CD8-positive, alpha-beta memory T cell (primary cell): Measurements from ENCODE around the gene ALPL. TPM values are rescaled to one million over a fixed set of nuclear protein-coding genes. Genes with fewer than 3 reads are reported as not detected.

Experiments used
- CTCF ChIA-PET: fragments of 350-600 bp; sonication (Branson Sonifier 250); formaldehyde crosslinking; loops from one replicate; lab custom pipeline; 2021; ENCODE audit warnings: antibody characterized with exemption; lab: Charles Lee
- POLR2A ChIA-PET: fragments of 350-600 bp; sonication (Branson Sonifier 250); formaldehyde crosslinking; loops from one replicate; lab custom pipeline; 2021; ENCODE audit warnings: antibody characterized with exemption; lab: Charles Lee
- DNase-seq, 5 donors: peaks; one replicate each; pipeline versions ENCODE4 v3.0.0 to v3.0.0-alpha.2; 2020 to 2022; ENCODE audit warnings: mixed read lengths in 1 of 5
- H3K27ac ChIP-seq: one replicate; pipeline ENCODE4 v1.7.0; 2013; ENCODE audit warnings: low read depth, mild to moderate bottlenecking, low read length, moderate library complexity
- H3K27me3 ChIP-seq: 2 replicates; pipeline ENCODE4 v1.7.0; 2013; ENCODE audit warnings: low read length, mild to moderate bottlenecking; ENCODE audit not compliant: insufficient read depth, poor library complexity, severe bottlenecking
- H3K36me3 ChIP-seq: 2 replicates; pipeline ENCODE4 v1.7.0; 2013; ENCODE audit warnings: mild to moderate bottlenecking, low read length, moderate library complexity; ENCODE audit not compliant: insufficient read depth
- H3K4me1 ChIP-seq: 2 replicates; pipeline ENCODE4 v1.7.0; 2013; ENCODE audit warnings: mild to moderate bottlenecking, low read length, moderate library complexity; ENCODE audit not compliant: insufficient read depth
- H3K4me3 ChIP-seq: 2 replicates; pipeline ENCODE4 v1.7.0; 2013; ENCODE audit warnings: mild to moderate bottlenecking, low read length
- H3K9me3 ChIP-seq: 2 replicates; pipeline ENCODE4 v1.7.0; 2013; ENCODE audit warnings: mild to moderate bottlenecking, low read length
- H3K27ac Mint-ChIP-seq, 8 donors: one replicate each; pipeline ENCODE4 v1.8.0; 2020 to 2021; ENCODE audit warnings: mixed read lengths in 8 of 8, mild to moderate bottlenecking in 6 of 8, inconsistent platforms in 3 of 8, moderate library complexity in 3 of 8
- H3K27me3 Mint-ChIP-seq, 2 donors: one replicate each; pipeline ENCODE4 v1.8.0; 2020 to 2021; ENCODE audit warnings: mixed read lengths in 2 of 2, mild to moderate bottlenecking in 1 of 2, moderate library complexity in 1 of 2
- H3K36me3 Mint-ChIP-seq, 3 donors: one replicate each; pipeline ENCODE4 v1.8.0; 2020 to 2021; ENCODE audit warnings: mixed read lengths in 3 of 3, inconsistent platforms in 1 of 3, mild to moderate bottlenecking in 1 of 3
- H3K4me1 Mint-ChIP-seq, 3 donors: one replicate each; pipeline ENCODE4 v1.8.0; 2020 to 2021; ENCODE audit warnings: mixed read lengths in 3 of 3, inconsistent platforms in 1 of 3, mild to moderate bottlenecking in 1 of 3
- H3K4me3 Mint-ChIP-seq, 7 donors: one replicate each; pipeline ENCODE4 v1.8.0; 2020 to 2021; ENCODE audit warnings: mixed read lengths in 7 of 7, mild to moderate bottlenecking in 6 of 7, moderate library complexity in 4 of 7, inconsistent platforms in 2 of 7
- H3K9me3 Mint-ChIP-seq, 5 donors: one replicate each; pipeline ENCODE4 v1.8.0; 2020 to 2022; ENCODE audit warnings: mixed read lengths in 5 of 5, mild to moderate bottlenecking in 3 of 5, moderate library complexity in 2 of 5, inconsistent platforms in 1 of 5
- polyA plus RNA-seq: library from polyadenylated mRNA; unstranded; fragments of 300-500 nt; fragmentation: Illumina TruSeq; gene quantifications from one replicate; pipeline ENCODE4 v1.2.3, GENCODE V29; 2021
- total RNA-seq, 2 experiments: library from RNA; stranded (reverse); gene quantifications; one replicate each; pipeline ENCODE4 v1.2.3, GENCODE V29; 2021

Gene ALPL
- total and polyA plus RNA-seq, 3 experiments from 2014 or later: not detected

GRCh38 chr1:21537932-21538630 is 28.9 kb downstream of the ALPL start:
- H3K4me1 Mint-ChIP-seq: no peaks in the 10 kb centered on the region
- Histone ChIP-seq H3K4me1 (no peaks in the 10 kb centered on the region), H3K27ac (no peak overlapping the region), H3K36me3 (no peaks in the 10 kb centered on the region), H3K9me3 (no peaks in the 10 kb centered on the region), H3K27me3 (peaks cover 4% of the 10 kb centered on the region), H3K4me3 (no peak overlapping the region)
- no peaks in the 10 kb centered on the region for H3K9me3 Mint-ChIP-seq
- DNase-seq: peak in 1 of 5 donors; percentile 38
- H3K36me3 Mint-ChIP-seq: no peaks in the 10 kb centered on the region
- no peak overlapping the region for H3K27ac Mint-ChIP-seq
- H3K27me3 Mint-ChIP-seq: peaks cover 17 to 38% of the 10 kb centered on the region in 2 donors
- no peak overlapping the region for H3K4me3 Mint-ChIP-seq
- ChIA-PET POLR2A (no interaction called here), CTCF (no interaction called here)

- no peaks in the 10 kb centered on the region for H3K4me1 Mint-ChIP-seq
- Histone ChIP-seq H3K36me3 (no peaks in the 10 kb centered on the region), H3K4me3 (no peak overlapping the region), H3K27ac (no peak overlapping the region), H3K4me1 (no peaks in the 10 kb centered on the region), H3K9me3 (no peaks in the 10 kb centered on the region), H3K27me3 (peaks cover 4% of the 10 kb centered on the region)
- H3K27ac Mint-ChIP-seq: no peak overlapping the region
- DNase-seq: peak in 1 of 5 donors; percentile 31
- H3K4me3 Mint-ChIP-seq: no peak overlapping the region
- ChIA-PET POLR2A (interaction anchor here (0.7 kb wide), 1 partner anchor 8 kb away, joined by 6 read pairs; no protein-coding TSS in a partner anchor), CTCF (interaction anchor here (1.3 kb wide), 1 partner anchor 16 kb away, joined by 3 read pairs; no protein-coding TSS in a partner anchor)
- H3K9me3 Mint-ChIP-seq: no peaks in the 10 kb centered on the region
- peaks cover 14 to 35% of the 10 kb centered on the region in 2 donors for H3K27me3 Mint-ChIP-seq
- H3K36me3 Mint-ChIP-seq: no peaks in the 10 kb centered on the region
Measured at GRCh38 chr1:21539933-21540332, 30.7 kb downstream of the ALPL start.

GRCh38 chr1:21541329-21541728 is 32.1 kb downstream of the ALPL start:
- no peak overlapping the region for H3K27ac Mint-ChIP-seq
- no peaks in the 10 kb centered on the region for H3K9me3 Mint-ChIP-seq
- no peaks in the 10 kb centered on the region for H3K4me1 Mint-ChIP-seq
- no peaks in the 10 kb centered on the region for H3K9me3 ChIP-seq
- no peaks in the 10 kb centered on the region for H3K4me1 ChIP-seq
- no peak overlapping the region for H3K4me3 ChIP-seq
- CTCF ChIA-PET: interaction anchor here (1.3 kb wide), 1 partner anchor 9 kb away, joined by 3 read pairs; no protein-coding TSS in a partner anchor
- H3K27ac ChIP-seq: no peak overlapping the region
- H3K36me3 ChIP-seq: no peaks in the 10 kb centered on the region
- H3K27me3 ChIP-seq: peaks cover 4% of the 10 kb centered on the region
- peaks cover 9 to 35% of the 10 kb centered on the region in 2 donors for H3K27me3 Mint-ChIP-seq
- no peak overlapping the region for H3K4me3 Mint-ChIP-seq
- H3K36me3 Mint-ChIP-seq: no peaks in the 10 kb centered on the region
- no peak for DNase-seq
- POLR2A ChIA-PET: no interaction called here

- H3K4me1 Mint-ChIP-seq: no peaks in the 10 kb centered on the region
- no peaks in the 10 kb centered on the region for H3K36me3 ChIP-seq
- CTCF ChIA-PET: interaction anchor here (1.3 kb wide), 1 partner anchor 9 kb away, joined by 3 read pairs; no protein-coding TSS in a partner anchor
- no peaks in the 10 kb centered on the region for H3K9me3 Mint-ChIP-seq
- H3K4me3 Mint-ChIP-seq: no peak overlapping the region
- no peak overlapping the region for H3K4me3 ChIP-seq
- no peaks in the 10 kb centered on the region for H3K36me3 Mint-ChIP-seq
- H3K9me3 ChIP-seq: no peaks in the 10 kb centered on the region
- peak in 1 of 5 donors; percentile 19 for DNase-seq
- no peak overlapping the region for H3K27ac Mint-ChIP-seq
- H3K27me3 Mint-ChIP-seq: peaks cover 9 to 35% of the 10 kb centered on the region in 2 donors
- no peak overlapping the region for H3K27ac ChIP-seq
- POLR2A ChIA-PET: interaction anchor here (0.5 kb wide), 1 partner anchor 9 kb away, joined by 4 read pairs; no protein-coding TSS in a partner anchor
- peaks cover 4% of the 10 kb centered on the region for H3K27me3 ChIP-seq
- H3K4me1 ChIP-seq: no peaks in the 10 kb centered on the region
Measured at GRCh38 chr1:21541835-21542234, 32.6 kb downstream of the ALPL start.

- H3K27ac ChIP-seq: no peak overlapping the region
- H3K4me3 ChIP-seq: no peak overlapping the region
- H3K4me3 Mint-ChIP-seq: no peak overlapping the region
- no peaks in the 10 kb centered on the region for H3K4me1 Mint-ChIP-seq
- ChIA-PET POLR2A (no interaction called here), CTCF (no interaction called here)
- H3K9me3 ChIP-seq: no peaks in the 10 kb centered on the region
- H3K4me1 ChIP-seq: no peaks in the 10 kb centered on the region
- H3K27ac Mint-ChIP-seq: no peak overlapping the region
- H3K36me3 Mint-ChIP-seq: no peaks in the 10 kb centered on the region
- peaks cover 4% of the 10 kb centered on the region for H3K27me3 ChIP-seq
- peaks cover 6 to 23% of the 10 kb centered on the region in 2 donors for H3K27me3 Mint-ChIP-seq
- DNase-seq: no peak
- H3K9me3 Mint-ChIP-seq: no peaks in the 10 kb centered on the region
- no peaks in the 10 kb centered on the region for H3K36me3 ChIP-seq
Measured at GRCh38 chr1:21543598-21543997, 34.4 kb downstream of the ALPL start.

GRCh38 chr1:21544095-21544494 is 34.9 kb downstream of the ALPL start:
- Mint-ChIP-seq H3K9me3 (no peaks in the 10 kb centered on the region), H3K27me3 (peaks cover 3 to 18% of the 10 kb centered on the region in 2 donors), H3K27ac (no peak overlapping the region), H3K4me3 (no peak overlapping the region), H3K36me3 (no peaks in the 10 kb centered on the region), H3K4me1 (no peaks in the 10 kb centered on the region)
- H3K27me3 ChIP-seq: peaks cover 4% of the 10 kb centered on the region
- H3K36me3 ChIP-seq: no peaks in the 10 kb centered on the region
- CTCF ChIA-PET: no interaction called here
- POLR2A ChIA-PET: no interaction called here
- H3K4me1 ChIP-seq: no peaks in the 10 kb centered on the region
- DNase-seq: no peak
- no peak overlapping the region for H3K4me3 ChIP-seq
- H3K27ac ChIP-seq: no peak overlapping the region
- no peaks in the 10 kb centered on the region for H3K9me3 ChIP-seq

- Mint-ChIP-seq H3K4me3 (no peak overlapping the region), H3K27me3 (peaks cover 0 to 7% of the 10 kb centered on the region in 2 donors), H3K36me3 (no peaks in the 10 kb centered on the region), H3K9me3 (no peaks in the 10 kb centered on the region), H3K4me1 (no peaks in the 10 kb centered on the region), H3K27ac (no peak overlapping the region)
- H3K9me3 ChIP-seq: no peaks in the 10 kb centered on the region
- H3K4me1 ChIP-seq: no peaks in the 10 kb centered on the region
- CTCF ChIA-PET: no interaction called here
- POLR2A ChIA-PET: no interaction called here
- no peaks in the 10 kb centered on the region for H3K27me3 ChIP-seq
- no peak overlapping the region for H3K4me3 ChIP-seq
- H3K27ac ChIP-seq: no peak overlapping the region
- H3K36me3 ChIP-seq: no peaks in the 10 kb centered on the region
- DNase-seq: no peak
Measured at GRCh38 chr1:21546122-21546825, 37.1 kb downstream of the ALPL start.

- Histone ChIP-seq H3K4me3 (no peak overlapping the region), H3K36me3 (no peaks in the 10 kb centered on the region), H3K27me3 (no peaks in the 10 kb centered on the region), H3K9me3 (no peaks in the 10 kb centered on the region), H3K4me1 (no peaks in the 10 kb centered on the region), H3K27ac (no peak overlapping the region)
- no peaks in the 10 kb centered on the region for H3K4me1 Mint-ChIP-seq
- no peak overlapping the region for H3K4me3 Mint-ChIP-seq
- POLR2A ChIA-PET: interaction anchor here (0.5 kb wide), 1 partner anchor 8 kb away, joined by 6 read pairs; no protein-coding TSS in a partner anchor
- H3K9me3 Mint-ChIP-seq: no peaks in the 10 kb centered on the region
- no peak for DNase-seq
- CTCF ChIA-PET: no interaction called here
- no peak overlapping the region for H3K27ac Mint-ChIP-seq
- no peaks in the 10 kb centered on the region for H3K36me3 Mint-ChIP-seq
- H3K27me3 Mint-ChIP-seq: peaks cover 2 to 3% of the 10 kb centered on the region in 2 donors
Measured at GRCh38 chr1:21547876-21548275, 38.7 kb downstream of the ALPL start.
